Activated CD4-positive, alpha-beta memory T cell treated with anti-CD3 and anti-CD28 coated beads, Interleukin-2, amount 10 ng/mL, durations not matched to agents 7 days and 5 days (primary cell): ENCODE measurements around the gene ARHGAP31. TPM values are rescaled to one million over a fixed set of nuclear protein-coding genes. Genes with fewer than 3 reads are reported as not detected.
"Not testable (repeated sequence)": the region's sequence is repeated elsewhere in the genome, so short reads cannot be mapped to it uniquely, and the experiment has no call there.

Source experiments
- CTCF ChIA-PET: fragments of 350-600 bp; sonication (Branson Sonifier 250); formaldehyde crosslinking; loops from one replicate; lab custom pipeline; 2021; ENCODE audit warnings: antibody characterized with exemption, inconsistent platforms; lab: Charles Lee
- POLR2A ChIA-PET: fragments of 350-600 bp; sonication (Branson Sonifier 250); formaldehyde crosslinking; loops from one replicate; lab custom pipeline; 2021; ENCODE audit warnings: antibody characterized with exemption; lab: Charles Lee
- DNase-seq: peaks from one replicate; pipeline ENCODE4 v3.0.0-alpha.2; 2020
- H3K27ac Mint-ChIP-seq: one replicate; pipeline ENCODE4 v1.8.0; 2021; ENCODE audit warnings: mild to moderate bottlenecking, mixed read lengths
- H3K27me3 Mint-ChIP-seq: one replicate; pipeline ENCODE4 v1.8.0; 2021; ENCODE audit warnings: mixed read lengths
- H3K36me3 Mint-ChIP-seq: one replicate; pipeline ENCODE4 v1.8.0; 2021; ENCODE audit warnings: low read depth, mixed read lengths
- H3K4me1 Mint-ChIP-seq: one replicate; pipeline ENCODE4 v1.8.0; 2021; ENCODE audit warnings: mixed read lengths
- H3K4me3 Mint-ChIP-seq: one replicate; pipeline ENCODE4 v1.8.0; 2021; ENCODE audit warnings: mild to moderate bottlenecking, mixed read lengths
- H3K9me3 Mint-ChIP-seq: one replicate; pipeline ENCODE4 v1.8.0; 2021; ENCODE audit warnings: mixed read lengths
- total RNA-seq, 2 experiments: library from RNA; stranded (reverse); gene quantifications; one replicate each; pipeline ENCODE4 v1.2.3, GENCODE V29; 2021

The ARHGAP31 gene
- total RNA-seq, 2 experiments from 2014 or later = 3.7 to 4.5 TPM

DNA sequence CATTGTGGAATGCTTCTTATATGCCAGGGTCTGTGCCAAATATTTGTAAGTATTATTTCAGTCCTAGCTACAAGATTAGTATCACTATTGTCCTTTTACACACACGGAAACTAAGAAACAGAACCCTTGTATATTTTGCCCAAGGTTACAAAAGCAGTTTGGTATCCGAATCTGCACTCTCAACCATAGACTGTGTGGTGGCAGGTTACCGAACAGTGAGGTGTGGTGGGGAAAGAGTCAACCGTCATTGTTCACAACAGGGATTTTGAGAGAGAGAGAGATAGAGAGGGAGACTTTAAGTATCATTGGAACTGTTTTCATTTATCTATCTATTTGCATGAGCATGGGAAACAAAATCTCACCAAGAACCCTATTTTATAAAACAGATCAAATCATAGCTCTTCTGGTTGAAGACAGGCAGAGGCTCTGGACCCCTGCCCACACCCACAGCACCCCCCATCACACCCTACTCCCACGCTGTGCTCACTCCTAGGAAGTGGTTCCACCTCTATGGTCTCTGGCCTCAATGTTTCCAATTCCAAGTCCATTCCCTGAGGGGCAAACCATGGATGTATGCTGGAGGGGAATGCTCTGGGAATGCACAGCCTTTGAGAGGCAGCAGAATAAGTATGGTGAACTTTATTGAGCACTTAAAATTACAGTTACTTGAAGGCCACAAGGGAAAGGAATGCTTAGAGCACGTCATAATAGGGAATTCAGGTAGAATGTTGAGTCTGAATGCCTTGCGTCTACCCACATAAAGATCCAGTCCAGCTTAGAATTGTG is 69.0 kb downstream of the ARHGAP31 start:
- Mint-ChIP-seq H3K36me3 (no peaks in the 10 kb centered on the region), H3K27ac (no peak overlapping the region), H3K4me1 (no peaks in the 10 kb centered on the region), H3K9me3 (no peaks in the 10 kb centered on the region), H3K4me3 (no peak overlapping the region), H3K27me3 (no peaks in the 10 kb centered on the region)
- CTCF ChIA-PET = interaction anchor here (0.6 kb wide), 1 partner anchor 569 kb away, joined by 3 read pairs; no protein-coding TSS in a partner anchor
- POLR2A ChIA-PET = interaction anchor here (0.7 kb wide), 1 partner anchor 17 kb away, joined by 3 read pairs; no protein-coding TSS in a partner anchor
- DNase-seq = no peak

DNA sequence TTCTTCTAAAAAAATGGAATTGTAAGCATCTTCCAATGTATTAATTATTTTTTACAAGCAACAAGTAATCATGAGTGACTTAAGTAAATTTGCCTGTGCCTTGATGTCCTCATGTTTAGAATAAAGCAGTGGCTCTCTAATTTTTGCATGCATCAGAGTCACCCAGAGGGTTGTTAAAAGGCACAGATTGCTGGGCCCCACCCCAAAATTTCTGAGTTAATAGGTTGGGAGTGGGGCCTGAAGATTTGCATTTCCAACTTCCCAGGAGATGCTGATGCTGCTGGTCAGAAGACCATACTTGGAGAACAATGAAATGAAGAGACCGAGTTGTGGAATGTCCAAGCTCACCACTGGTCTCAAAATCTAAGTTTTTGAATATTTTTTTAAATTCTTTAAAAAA is 70.2 kb downstream of the ARHGAP31 start:
- Mint-ChIP-seq H3K27me3 (no peaks in the 10 kb centered on the region), H3K27ac (no peak overlapping the region), H3K9me3 (no peaks in the 10 kb centered on the region), H3K4me3 (no peak overlapping the region), H3K36me3 (no peaks in the 10 kb centered on the region), H3K4me1 (no peaks in the 10 kb centered on the region)
- DNase-seq = no peak
- POLR2A ChIA-PET = no interaction called here
- CTCF ChIA-PET = interaction anchor here (1.3 kb wide), 1 partner anchor 11 kb away, joined by 3 read pairs; no protein-coding TSS in a partner anchor

DNA sequence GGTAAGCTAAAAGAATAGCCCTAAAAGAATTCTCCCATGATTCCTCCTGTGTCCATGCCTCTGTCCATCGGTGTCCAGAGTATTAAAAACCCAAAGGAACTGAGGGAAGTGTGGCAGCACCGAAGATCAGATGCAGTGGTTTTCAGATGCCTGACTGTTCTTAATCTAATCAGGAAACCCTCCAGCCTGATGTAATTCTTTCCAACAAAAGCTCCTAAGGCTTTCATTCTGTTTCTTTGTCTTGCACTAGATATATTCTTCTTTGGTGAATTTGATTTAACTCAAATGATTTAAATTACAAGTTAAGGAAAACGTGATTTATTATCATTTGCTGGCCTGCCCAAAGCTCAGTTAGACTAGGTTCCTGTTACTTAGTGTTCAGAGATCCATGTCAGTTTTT is 71.2 kb downstream of the ARHGAP31 start:
- Mint-ChIP-seq H3K4me3 (no peak overlapping the region), H3K27me3 (no peaks in the 10 kb centered on the region), H3K36me3 (no peaks in the 10 kb centered on the region), H3K9me3 (no peaks in the 10 kb centered on the region), H3K4me1 (no peaks in the 10 kb centered on the region), H3K27ac (no peak overlapping the region)
- ChIA-PET CTCF (interaction anchor here (1.3 kb wide), 1 partner anchor 12 kb away, joined by 3 read pairs; no protein-coding TSS in a partner anchor), POLR2A (no interaction called here)
- no peak for DNase-seq

DNA sequence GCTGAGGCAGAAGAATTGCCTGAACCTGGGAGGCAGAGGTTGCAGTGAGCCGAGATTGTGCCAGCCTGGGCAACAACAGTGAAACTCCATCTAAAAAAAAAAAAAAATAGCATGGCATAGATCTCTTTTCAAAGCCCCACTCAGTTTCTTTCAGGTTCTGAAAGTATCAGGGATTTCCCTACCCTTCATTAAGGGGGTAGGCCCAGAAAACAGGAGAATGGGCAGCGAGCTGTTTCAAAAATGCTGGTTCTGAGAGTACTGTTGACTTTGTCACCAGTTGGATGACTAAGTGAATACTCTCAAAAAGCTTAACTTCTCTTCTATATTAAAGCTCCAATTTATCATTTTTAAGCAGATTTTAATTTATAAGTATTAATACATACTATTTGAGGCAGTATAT is 72.8 kb downstream of the ARHGAP31 start:
- DNase-seq = no peak
- ChIA-PET POLR2A (no interaction called here), CTCF (interaction anchor here (0.6 kb wide), 1 partner anchor 376 kb away, joined by 4 read pairs; no protein-coding TSS in a partner anchor)
- Mint-ChIP-seq H3K9me3 (no peaks in the 10 kb centered on the region), H3K27ac (no peak overlapping the region), H3K36me3 (no peaks in the 10 kb centered on the region), H3K4me3 (no peak overlapping the region), H3K27me3 (no peaks in the 10 kb centered on the region), H3K4me1 (no peaks in the 10 kb centered on the region)

DNA sequence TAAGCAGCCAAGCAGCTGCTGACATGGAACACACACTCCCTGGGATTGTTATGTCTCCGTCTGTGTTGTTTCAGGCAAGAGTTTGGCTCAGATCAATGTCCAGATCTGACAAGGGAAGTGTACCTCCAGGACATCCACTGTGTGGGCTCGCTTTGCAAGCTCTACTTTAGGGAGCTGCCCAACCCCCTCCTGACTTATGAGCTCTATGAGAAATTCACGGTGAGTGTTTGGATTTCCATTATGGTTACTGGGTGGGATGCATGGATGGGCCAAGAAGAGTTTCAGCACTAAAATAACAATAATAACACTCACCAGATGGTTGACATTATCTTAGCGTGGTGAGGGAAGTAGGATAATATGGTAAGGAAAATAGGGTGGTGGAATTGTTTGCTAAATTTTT is 74.1 kb downstream of the ARHGAP31 start:
- H3K4me1 Mint-ChIP-seq = no peaks in the 10 kb centered on the region
- H3K4me3 Mint-ChIP-seq = no peak overlapping the region
- H3K9me3 Mint-ChIP-seq = no peaks in the 10 kb centered on the region
- ChIA-PET POLR2A (no interaction called here), CTCF (no interaction called here)
- no peaks in the 10 kb centered on the region for H3K27me3 Mint-ChIP-seq
- no peak for DNase-seq
- H3K36me3 Mint-ChIP-seq = no peaks in the 10 kb centered on the region
- H3K27ac Mint-ChIP-seq = no peak overlapping the region

DNA sequence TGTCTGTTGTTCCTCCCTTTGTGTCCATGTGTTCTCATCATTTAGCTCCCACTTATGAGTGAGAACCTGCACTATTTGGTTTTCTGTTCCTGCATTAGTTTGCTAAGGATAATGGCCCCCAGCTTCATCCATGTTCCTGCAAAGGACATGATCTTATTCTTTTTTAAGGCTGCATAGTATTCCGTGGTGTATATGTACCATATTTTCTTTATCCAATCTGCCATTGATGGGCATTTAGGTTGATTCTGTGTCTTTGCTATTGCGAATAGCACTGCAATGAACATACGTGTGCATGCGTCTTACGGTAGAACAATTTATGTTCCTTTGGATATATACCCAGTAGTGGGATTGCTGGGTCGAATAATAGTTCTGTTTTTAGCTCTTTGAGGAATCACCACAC is 77.6 kb downstream of the ARHGAP31 start:
- DNase-seq, H3K27me3 Mint-ChIP-seq, H3K27ac Mint-ChIP-seq, H3K4me3 Mint-ChIP-seq, H3K36me3 Mint-ChIP-seq, H3K9me3 Mint-ChIP-seq, CTCF ChIA-PET, H3K4me1 Mint-ChIP-seq: not testable (repeated sequence)
- POLR2A ChIA-PET = interaction anchor here (1.2 kb wide), 1 partner anchor 13 kb away, joined by 3 read pairs; no protein-coding TSS in a partner anchor

DNA sequence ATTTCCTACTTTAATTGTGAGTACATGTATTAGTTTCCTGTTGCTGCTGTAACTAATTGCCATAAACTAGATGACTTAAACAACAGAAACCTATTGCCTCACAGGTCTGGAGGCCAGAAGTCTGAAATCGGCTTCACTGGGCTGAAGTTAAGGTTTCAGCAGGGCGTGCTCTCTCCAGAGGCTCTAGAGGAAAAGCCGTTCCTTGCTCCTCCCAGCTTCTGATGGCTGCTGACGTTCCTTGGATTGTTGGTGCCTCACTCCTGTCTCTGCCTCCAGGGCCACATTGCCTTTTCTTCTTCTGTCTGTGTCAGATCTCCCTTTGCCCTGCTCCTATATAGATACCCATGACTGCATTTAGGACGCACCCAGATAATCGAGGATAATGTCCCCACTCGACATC is 80.9 kb downstream of the ARHGAP31 start:
- Mint-ChIP-seq H3K27ac (no peak overlapping the region), H3K36me3 (no peaks in the 10 kb centered on the region), H3K9me3 (peaks cover 2% of the 10 kb centered on the region), H3K4me1 (no peaks in the 10 kb centered on the region), H3K27me3 (no peaks in the 10 kb centered on the region), H3K4me3 (no peak overlapping the region)
- CTCF ChIA-PET = interaction anchor here (1.3 kb wide), 1 partner anchor 101 kb away, joined by 3 read pairs; no protein-coding TSS in a partner anchor
- no peak for DNase-seq
- POLR2A ChIA-PET = no interaction called here

DNA sequence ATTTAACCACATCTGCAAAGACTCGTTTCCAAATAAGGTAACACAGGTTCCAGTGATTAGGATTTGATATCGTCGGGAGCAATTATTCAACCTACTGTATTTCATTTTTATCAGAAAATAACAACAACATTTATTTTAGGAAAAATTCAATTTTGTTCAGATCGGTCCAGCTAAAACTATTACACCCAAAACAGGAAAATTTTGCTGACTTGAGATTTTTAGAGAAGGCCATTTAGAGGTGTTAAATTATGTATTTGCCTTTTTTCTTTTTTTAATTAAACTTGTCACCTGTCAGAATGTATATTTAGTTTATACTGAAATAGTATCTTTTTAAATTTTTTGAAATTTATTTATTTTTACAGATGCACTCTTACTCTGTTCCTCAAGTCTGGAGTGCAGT is 81.3 kb downstream of the ARHGAP31 start:
- Mint-ChIP-seq H3K27me3 (no peaks in the 10 kb centered on the region), H3K36me3 (no peaks in the 10 kb centered on the region), H3K27ac (no peak overlapping the region), H3K9me3 (peaks cover 2% of the 10 kb centered on the region), H3K4me3 (no peak overlapping the region), H3K4me1 (no peaks in the 10 kb centered on the region)
- no peak for DNase-seq
- ChIA-PET POLR2A (no interaction called here), CTCF (interaction anchor here (1.3 kb wide), 1 partner anchor 101 kb away, joined by 3 read pairs; no protein-coding TSS in a partner anchor)

DNA sequence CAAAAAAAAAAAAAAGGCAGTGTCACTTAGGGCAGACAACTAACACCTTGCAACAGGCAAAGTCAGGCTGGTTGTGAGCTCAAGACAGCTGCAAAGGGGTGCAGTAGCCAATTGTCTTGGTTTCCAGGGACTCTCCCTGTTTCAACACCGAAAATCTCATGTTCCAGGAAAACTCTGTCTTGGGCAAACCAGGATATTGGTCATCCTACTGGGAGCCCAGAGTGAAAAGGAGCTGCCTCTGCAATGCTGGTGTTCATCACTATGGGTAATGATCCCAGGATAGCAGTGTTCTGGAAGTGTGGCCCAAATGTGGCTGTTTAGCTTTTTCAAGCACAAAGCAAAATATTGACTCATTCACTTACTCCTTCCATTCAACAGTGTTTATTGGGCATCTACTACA is 82.6 kb downstream of the ARHGAP31 start:
- Mint-ChIP-seq H3K4me3 (no peak overlapping the region), H3K27ac (no peak overlapping the region), H3K9me3 (peaks cover 2% of the 10 kb centered on the region), H3K27me3 (no peaks in the 10 kb centered on the region), H3K4me1 (no peaks in the 10 kb centered on the region), H3K36me3 (no peaks in the 10 kb centered on the region)
- POLR2A ChIA-PET = no interaction called here
- CTCF ChIA-PET = no interaction called here
- no peak for DNase-seq

DNA sequence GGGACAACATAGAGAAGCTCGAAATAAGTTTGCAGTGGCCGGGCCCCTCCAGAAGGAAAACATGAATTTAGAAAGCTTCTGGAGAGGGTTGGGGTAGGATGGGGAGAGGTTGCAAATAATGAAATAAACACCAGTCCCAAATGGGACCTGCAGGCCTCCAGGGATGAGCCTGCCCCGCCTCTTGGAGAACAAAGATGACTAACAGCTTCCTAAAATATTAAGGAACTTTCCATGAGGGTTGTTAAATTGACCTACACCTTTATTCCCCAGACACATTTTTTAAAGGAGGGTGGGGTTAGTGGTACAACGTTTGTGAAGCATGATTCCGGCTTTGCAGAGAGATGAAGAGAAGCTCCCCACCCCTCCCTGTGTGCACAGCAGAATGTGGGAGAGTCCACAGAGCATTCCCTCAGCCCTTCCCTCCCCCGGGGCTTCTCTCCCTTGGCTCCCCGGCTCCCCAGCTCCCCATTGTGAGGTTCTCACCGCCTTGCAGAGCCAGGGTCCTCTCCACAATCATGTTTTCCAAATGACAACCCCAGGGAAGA is 84.1 kb downstream of the ARHGAP31 start:
- no peaks in the 10 kb centered on the region for H3K27me3 Mint-ChIP-seq
- H3K4me3 Mint-ChIP-seq = no peak overlapping the region
- CTCF ChIA-PET = no interaction called here
- POLR2A ChIA-PET = no interaction called here
- DNase-seq = no peak
- H3K9me3 Mint-ChIP-seq = peaks cover 2% of the 10 kb centered on the region
- H3K36me3 Mint-ChIP-seq = no peaks in the 10 kb centered on the region
- H3K4me1 Mint-ChIP-seq = no peaks in the 10 kb centered on the region
- H3K27ac Mint-ChIP-seq = no peak overlapping the region

DNA sequence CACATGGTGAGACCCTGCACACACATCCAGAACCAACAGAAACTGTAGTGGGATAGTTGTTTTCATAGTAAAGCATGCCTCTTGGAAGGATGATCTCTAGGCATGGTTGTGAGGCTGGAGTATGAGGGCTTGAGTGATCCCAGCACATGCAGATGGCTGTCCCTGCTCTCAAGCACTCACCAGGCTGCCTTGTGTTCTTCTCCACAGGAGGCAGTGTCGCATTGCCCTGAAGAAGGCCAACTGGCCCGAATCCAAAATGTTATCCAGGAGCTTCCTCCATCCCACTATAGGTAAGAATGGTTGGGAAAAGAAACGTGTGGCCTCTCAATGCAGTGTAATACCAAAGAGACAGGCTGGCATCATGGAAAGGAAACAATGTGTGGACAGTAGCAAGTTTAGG is 86.5 kb downstream of the ARHGAP31 start:
- Mint-ChIP-seq H3K4me3 (no peak overlapping the region), H3K4me1 (no peaks in the 10 kb centered on the region), H3K9me3 (no peaks in the 10 kb centered on the region), H3K27ac (no peak overlapping the region), H3K36me3 (no peaks in the 10 kb centered on the region), H3K27me3 (no peaks in the 10 kb centered on the region)
- CTCF ChIA-PET = no interaction called here
- POLR2A ChIA-PET = no interaction called here
- no peak for DNase-seq

DNA sequence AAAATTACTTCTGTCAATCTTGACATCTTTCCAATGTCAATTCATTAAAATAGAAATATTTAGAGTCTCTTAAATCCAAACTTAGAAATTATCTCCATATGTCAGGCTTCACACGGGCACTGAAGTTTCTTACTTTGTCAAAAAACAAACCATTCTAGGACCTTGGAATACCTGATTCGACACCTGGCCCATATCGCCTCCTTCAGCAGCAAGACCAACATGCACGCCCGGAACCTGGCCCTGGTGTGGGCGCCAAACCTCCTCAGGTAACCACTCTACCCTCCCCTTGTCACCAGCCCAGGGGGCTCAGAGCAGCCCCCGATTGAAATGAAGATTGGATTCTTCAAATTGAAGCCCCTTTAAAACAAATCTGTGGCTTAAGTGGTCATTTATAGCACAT is 88.0 kb downstream of the ARHGAP31 start:
- Mint-ChIP-seq H3K9me3 (no peaks in the 10 kb centered on the region), H3K4me1 (no peaks in the 10 kb centered on the region), H3K36me3 (no peaks in the 10 kb centered on the region), H3K27ac (no peak overlapping the region), H3K4me3 (no peak overlapping the region), H3K27me3 (no peaks in the 10 kb centered on the region)
- CTCF ChIA-PET = no interaction called here
- no peak for DNase-seq
- POLR2A ChIA-PET = no interaction called here

DNA sequence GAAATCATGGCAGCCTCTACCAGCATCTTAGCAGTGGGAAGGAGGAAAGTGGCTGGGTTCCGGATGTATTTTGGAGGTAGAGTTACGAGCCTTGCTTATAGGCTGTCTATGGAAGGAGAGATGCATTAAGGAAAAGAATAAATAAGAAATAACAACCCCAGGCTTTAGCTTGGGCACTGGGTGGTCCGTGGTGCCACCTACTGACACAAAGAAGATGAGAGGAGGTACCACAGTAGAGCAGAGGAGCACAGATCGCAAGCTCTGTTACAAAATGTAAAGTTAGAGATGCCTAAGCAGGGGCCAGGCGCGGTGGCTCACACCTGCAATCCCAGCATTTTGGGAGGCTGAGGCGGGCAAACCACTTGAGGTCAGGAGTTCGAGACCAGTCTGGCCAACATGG is 94.4 kb downstream of the ARHGAP31 start:
- Mint-ChIP-seq H3K36me3 (peaks cover 2% of the 10 kb centered on the region), H3K27ac (no peak overlapping the region), H3K4me3 (no peak overlapping the region), H3K27me3 (no peaks in the 10 kb centered on the region), H3K9me3 (no peaks in the 10 kb centered on the region), H3K4me1 (no peaks in the 10 kb centered on the region)
- ChIA-PET POLR2A (no interaction called here), CTCF (no interaction called here)
- no peak for DNase-seq
